ENCODE data around the gene GSG1.

- TF ChIP-seq ZNF274 (IDR thresholded peaks at IDR 0.05; ENCODE audit: low read depth, low read length), result no peak
- TF ChIP-seq SUZ12 (IDR thresholded peaks at IDR 0.05; ENCODE audit: extremely low read depth, insufficient read depth, insufficient read length), result no peak
Observed at GRCh38 chr12:13066014-13066413, 37.5 kb downstream of the GSG1 start.
